Measurements from ENCODE around the gene PLA2G2F.

GRCh38 chr1:20167126-20167525 lies 28.0 kb downstream of the PLA2G2F start:
- TF ChIP-seq NR2C2 (CRISPR knock-in tag; IDR thresholded peaks at IDR 0.05): no peak
- TF ChIP-seq, protein P1, sequence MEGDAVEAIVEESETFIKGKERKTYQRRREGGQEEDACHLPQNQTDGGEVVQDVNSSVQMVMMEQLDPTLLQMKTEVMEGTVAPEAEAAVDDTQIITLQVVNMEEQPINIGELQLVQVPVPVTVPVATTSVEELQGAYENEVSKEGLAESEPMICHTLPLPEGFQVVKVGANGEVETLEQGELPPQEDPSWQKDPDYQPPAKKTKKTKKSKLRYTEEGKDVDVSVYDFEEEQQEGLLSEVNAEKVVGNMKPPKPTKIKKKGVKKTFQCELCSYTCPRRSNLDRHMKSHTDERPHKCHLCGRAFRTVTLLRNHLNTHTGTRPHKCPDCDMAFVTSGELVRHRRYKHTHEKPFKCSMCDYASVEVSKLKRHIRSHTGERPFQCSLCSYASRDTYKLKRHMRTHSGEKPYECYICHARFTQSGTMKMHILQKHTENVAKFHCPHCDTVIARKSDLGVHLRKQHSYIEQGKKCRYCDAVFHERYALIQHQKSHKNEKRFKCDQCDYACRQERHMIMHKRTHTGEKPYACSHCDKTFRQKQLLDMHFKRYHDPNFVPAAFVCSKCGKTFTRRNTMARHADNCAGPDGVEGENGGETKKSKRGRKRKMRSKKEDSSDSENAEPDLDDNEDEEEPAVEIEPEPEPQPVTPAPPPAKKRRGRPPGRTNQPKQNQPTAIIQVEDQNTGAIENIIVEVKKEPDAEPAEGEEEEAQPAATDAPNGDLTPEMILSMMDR (IDR thresholded peaks at IDR 0.05): no peak
- no peak for TF ChIP-seq NFYB (CRISPR knock-in tag; conservative IDR thresholded peaks at IDR 0.05; ENCODE audit: low read depth)
- no peak for TF ChIP-seq ZNF232 (CRISPR knock-in tag; IDR thresholded peaks at IDR 0.05)
- TF ChIP-seq USF1 (CRISPR knock-in tag; IDR thresholded peaks at IDR 0.05): no peak
- TF ChIP-seq JUN (CRISPR knock-in tag; IDR thresholded peaks at IDR 0.05): no peak
- no peak for TF ChIP-seq ZNF425 (CRISPR knock-in tag; conservative IDR thresholded peaks at IDR 0.05)
- TF ChIP-seq OVOL2 (CRISPR knock-in tag; IDR thresholded peaks at IDR 0.05; ENCODE audit: borderline replicate concordance): no peak
- no peak for TF ChIP-seq ZNF423 (CRISPR knock-in tag; IDR thresholded peaks at IDR 0.05)
- TF ChIP-seq, protein P2, sequence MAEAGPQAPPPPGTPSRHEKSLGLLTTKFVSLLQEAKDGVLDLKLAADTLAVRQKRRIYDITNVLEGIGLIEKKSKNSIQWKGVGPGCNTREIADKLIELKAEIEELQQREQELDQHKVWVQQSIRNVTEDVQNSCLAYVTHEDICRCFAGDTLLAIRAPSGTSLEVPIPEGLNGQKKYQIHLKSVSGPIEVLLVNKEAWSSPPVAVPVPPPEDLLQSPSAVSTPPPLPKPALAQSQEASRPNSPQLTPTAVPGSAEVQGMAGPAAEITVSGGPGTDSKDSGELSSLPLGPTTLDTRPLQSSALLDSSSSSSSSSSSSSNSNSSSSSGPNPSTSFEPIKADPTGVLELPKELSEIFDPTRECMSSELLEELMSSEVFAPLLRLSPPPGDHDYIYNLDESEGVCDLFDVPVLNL (CRISPR knock-in tag; IDR thresholded peaks at IDR 0.05; ENCODE audit: borderline replicate concordance, low read depth): no peak
- TF ChIP-seq IRF2 (CRISPR knock-in tag; IDR thresholded peaks at IDR 0.05; ENCODE audit: borderline replicate concordance, low read depth): no peak
- TF ChIP-seq NFE2L1 (CRISPR knock-in tag; IDR thresholded peaks at IDR 0.05): no peak
- no peak for TF ChIP-seq SMAD4 (CRISPR knock-in tag; IDR thresholded peaks at IDR 0.05)
- no peak for TF ChIP-seq ETV6 (CRISPR knock-in tag; IDR thresholded peaks at IDR 0.05)
